IMR-90 (cell line): ENCODE data around the gene PRELID3B.

Source experiments
- BHLHE40 ChIP-seq: fragments of 150-350 bp; IDR thresholded peaks from 2 replicates; pipeline ENCODE4 v1.6.1; 2016; ENCODE audit warnings: mild to moderate bottlenecking, low read depth, low read length
- CEBPB ChIP-seq: IDR thresholded peaks from 2 replicates; pipeline ENCODE4 v1.6.1; 2012; ENCODE audit warnings: low read depth, low read length, improper control_type of control experiment
- CHD1 ChIP-seq: IDR thresholded peaks from 2 replicates; pipeline ENCODE4 v1.6.1; 2012; ENCODE audit warnings: low read depth, low read length, improper control_type of control experiment
- CTCF ChIP-seq: conservative IDR thresholded peaks from 2 replicates; pipeline ENCODE4 v1.5.1; 2012; ENCODE audit warnings: mild to moderate bottlenecking, low read depth, low read length, improper control_type of control experiment
- ELK1 ChIP-seq: fragments of 150-350 bp; IDR thresholded peaks from 2 replicates; pipeline ENCODE4 v1.6.1; 2016; ENCODE audit warnings: low read depth, mild to moderate bottlenecking, low read length, moderate library complexity, borderline replicate concordance
- FOS ChIP-seq: fragments of 150-350 bp; IDR thresholded peaks from 2 replicates; pipeline ENCODE4 v1.6.1; 2016; ENCODE audit warnings: low read depth, low read length
- MAFK ChIP-seq: IDR thresholded peaks from 2 replicates; pipeline ENCODE4 v1.6.1; 2012; ENCODE audit warnings: low read depth, low read length, improper control_type of control experiment
- NFE2L2 ChIP-seq: fragments of 150-350 bp; IDR thresholded peaks from 2 replicates; pipeline ENCODE4 v1.6.1; 2016; ENCODE audit warnings: low read depth, mild to moderate bottlenecking, low read length
- POLR2A ChIP-seq: IDR thresholded peaks from 2 replicates; pipeline ENCODE4 v1.6.1; 2012; ENCODE audit warnings: mild to moderate bottlenecking, low read depth, low read length
- RAD21 ChIP-seq: IDR thresholded peaks from 2 replicates; pipeline ENCODE4 v1.6.1; 2012; ENCODE audit warnings: low read length, improper control_type of control experiment
- RCOR1 ChIP-seq: IDR thresholded peaks from 2 replicates; pipeline ENCODE4 v1.6.1; 2012; ENCODE audit warnings: mild to moderate bottlenecking, low read length, improper control_type of control experiment; ENCODE audit not compliant: insufficient replicate concordance
- RFX5 ChIP-seq: IDR thresholded peaks from 2 replicates; pipeline ENCODE4 v1.8.0; 2012; ENCODE audit warnings: low read depth, mild to moderate bottlenecking, low read length, moderate library complexity
- SMC3 ChIP-seq: fragments of 150-350 bp; IDR thresholded peaks from 2 replicates; pipeline ENCODE4 v1.6.1; 2016; ENCODE audit warnings: low read depth, mild to moderate bottlenecking, antibody characterized with exemption, low read length, moderate library complexity
- USF2 ChIP-seq: fragments of 150-350 bp; IDR thresholded peaks from 2 replicates; pipeline ENCODE4 v1.6.1; 2017; ENCODE audit warnings: mild to moderate bottlenecking, antibody characterized with exemption, low read length, low read depth

DNA sequence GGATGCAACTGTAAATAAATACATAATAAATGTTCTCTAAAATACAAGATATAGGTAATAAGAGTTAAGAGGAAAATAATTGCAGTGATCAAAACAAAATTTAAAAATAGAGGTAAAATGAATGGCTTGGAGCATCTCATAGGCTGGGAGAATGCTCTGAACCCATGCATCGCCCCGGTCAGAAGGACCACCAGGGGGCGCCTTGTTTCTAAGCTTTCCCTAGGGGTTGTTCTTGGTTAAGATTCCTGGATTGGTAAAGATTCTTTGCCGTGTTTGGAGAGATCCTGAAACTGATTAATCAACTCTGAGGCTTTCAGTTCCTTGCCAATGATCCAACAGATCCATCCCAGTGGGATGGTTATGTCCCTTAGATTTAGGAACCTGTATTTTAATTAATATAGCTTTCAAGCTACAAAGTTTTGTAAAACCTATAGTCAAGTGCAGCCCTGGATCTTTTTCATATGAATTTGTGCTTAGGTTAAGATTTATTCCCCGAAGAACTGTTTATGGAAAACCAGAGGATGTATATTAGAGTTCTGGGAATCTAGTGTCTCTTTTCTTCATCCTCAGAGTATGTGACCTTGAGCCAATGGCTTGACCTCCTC, 45.3 kb upstream of the PRELID3B start:
- no peak for TF ChIP-seq POLR2A
- TF ChIP-seq CTCF, result peak; percentile 70
- TF ChIP-seq RAD21, result peak; percentile 56
- TF ChIP-seq SMC3, result peak; percentile 60
- no peak for TF ChIP-seq FOS
- TF ChIP-seq CHD1, result no peak
- no peak for TF ChIP-seq RFX5
- TF ChIP-seq BHLHE40, result no peak
- no peak for TF ChIP-seq CEBPB
- TF ChIP-seq MAFK, result no peak
- TF ChIP-seq RCOR1, result no peak
- TF ChIP-seq USF2, result no peak
- no peak for TF ChIP-seq ELK1
- no peak for TF ChIP-seq NFE2L2
